Measurements from ENCODE around the gene IGF1R.

Gene IGF1R

DNA sequence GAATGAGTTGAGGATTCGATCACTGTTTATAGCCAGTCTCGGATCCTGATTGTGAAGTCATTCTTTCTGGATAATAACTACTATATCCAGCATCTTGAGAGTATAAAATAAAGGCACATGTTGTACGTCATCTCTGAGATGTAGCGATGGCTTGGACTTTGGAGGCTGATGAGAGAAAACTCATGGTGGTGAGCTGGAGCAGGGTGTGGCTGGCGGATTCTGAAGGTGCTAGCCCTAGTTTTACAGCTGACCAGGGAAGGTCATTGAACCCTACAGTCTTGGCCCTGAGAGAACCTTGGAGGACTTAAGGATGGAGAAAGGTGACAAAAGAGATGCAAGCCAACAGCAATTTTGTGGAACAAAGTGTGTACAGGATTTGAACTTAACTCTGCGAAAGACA is 153.8 kb downstream of the IGF1R start:
- no peak for DNase-seq

DNA sequence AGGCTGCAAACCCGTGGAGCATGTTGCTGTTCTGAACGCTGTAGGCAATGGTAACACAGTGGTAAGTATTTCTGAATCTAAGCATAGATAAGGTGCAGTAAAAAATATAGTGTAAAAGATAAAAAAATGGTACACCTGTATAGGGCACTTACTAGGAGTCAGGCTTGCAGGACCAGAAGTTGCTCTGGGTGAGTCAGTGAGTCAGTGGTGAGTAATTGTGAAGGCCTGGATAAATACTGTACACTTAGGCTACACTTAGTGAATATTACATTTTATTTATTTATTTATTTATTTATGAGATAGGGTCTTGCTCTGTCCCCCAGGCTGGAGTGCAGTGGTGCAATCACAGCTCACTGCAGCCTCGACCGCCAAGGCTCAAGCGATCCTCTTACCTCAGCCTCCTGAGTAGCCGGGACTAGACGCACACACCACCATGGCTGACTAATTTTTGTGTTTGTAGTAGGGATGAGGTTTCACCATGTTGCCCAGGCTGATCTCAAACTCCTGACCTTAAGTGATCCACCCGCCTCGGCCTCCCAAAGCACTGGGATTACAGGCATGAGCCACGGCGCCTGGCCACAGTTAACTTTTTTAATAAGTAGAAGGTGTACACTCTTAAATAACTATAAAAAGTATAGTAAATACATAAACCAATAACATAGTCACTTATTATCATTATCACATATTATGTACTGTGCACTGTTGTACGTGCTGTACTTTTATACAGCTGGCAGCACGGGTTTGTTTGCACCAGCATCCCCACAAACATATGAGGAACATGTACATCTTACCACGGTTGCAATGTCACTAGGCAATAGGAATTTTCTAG is 155.1 kb downstream of the IGF1R start:
- no peak for DNase-seq

DNA sequence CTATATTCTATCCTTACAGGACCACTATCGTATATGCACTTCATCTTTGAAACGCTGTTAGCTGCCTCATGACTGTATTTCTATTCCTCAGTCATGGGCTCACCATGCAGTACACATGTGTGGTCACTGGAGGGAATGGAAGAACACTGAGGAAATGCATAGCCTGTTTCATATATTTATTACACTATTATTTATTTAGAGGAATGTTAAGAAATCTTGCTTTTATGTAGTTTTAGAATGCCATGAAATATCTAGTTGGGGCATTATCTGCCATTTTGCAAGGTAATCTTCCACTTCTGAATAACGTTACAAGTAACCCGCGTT is 155.7 kb downstream of the IGF1R start:
- no peak for DNase-seq

DNA sequence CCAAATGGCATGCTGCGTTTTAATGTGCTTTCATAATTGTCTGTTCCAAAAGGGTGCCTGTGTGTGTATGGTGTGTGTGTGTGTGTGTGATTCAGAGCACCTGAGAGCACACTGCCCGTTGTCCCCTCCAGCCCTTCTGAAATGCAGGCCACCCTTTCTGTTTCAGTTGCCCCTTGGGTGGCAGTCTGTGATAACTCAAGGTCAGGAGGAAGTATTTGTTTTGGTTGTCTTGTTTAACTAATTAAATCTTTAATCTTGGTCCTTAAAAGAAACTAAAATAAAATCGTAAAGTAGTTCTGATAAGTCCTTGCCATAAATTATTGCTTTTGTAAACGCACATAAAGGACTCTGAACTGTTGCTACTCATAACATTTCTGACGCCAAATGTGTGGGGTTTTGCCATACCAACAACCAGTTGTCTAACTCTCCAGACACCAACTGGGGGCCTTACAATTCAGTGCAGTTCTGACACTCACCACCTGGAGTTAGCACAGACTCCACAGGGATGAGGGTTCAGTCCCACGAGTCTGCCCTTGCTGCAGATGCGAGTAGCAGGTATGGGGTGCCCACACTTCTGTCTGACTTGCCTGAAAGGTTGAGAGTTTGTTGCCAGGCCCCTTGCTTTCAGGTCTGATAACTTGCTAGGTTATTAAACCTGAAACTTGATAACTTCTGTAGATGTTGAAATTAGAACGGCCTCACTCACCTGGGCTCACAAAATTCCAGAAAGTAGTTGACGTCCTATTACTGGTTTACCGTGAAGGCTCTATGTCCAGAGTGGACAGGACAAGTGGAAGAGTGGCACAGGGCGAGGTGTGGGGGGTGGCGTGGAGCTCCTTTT is 157.3 kb downstream of the IGF1R start:
- no peak for DNase-seq

DNA sequence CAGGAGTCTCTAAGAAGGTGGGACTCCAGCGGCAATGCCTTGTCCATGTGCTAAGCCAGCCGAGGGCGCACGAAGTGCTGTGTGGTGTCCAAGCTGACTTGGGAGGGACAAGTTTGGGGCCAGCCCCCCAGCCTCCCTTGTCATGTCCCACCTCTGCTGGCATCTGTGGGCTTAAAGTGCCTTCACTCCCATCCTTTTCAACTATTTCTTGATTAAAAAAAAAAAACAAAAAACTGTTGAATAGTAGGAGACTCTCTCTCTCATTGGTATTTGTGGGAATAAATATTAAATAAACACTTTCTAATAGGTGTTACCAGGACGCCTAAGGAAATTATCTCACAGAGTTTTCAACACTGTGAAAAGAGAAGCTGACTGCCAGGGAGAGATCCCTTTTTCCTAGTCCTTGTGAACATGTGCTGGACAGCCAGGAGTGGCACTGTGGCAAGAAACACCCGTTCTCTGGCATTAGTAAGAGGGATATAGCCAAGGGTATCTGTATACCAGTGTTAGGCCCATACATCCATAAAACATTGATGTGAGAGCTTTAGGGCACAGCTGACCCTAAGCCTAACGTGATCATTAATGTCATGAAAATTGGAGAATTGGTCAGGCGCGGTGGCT is 158.0 kb downstream of the IGF1R start:
- DNase-seq, result no peak

DNA sequence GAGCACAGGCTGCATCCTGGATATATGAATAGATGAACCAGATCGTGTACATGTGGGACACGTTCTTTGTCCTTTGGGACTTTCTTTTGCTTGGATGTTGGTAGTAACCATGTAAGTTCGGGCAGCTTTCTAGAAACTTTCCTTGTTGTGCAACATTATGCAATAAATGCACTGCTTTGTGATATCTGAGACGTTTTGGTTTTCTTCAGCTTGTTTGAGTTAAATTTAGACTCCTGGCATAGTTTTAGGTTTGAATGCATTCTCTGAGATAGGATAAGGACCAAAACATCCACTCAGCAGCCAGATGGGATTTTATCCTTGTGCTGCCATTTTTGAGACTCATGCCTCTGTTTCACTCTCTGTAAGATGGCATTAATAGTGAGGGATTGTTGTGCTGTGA is 158.9 kb downstream of the IGF1R start:
- no peak for DNase-seq

DNA sequence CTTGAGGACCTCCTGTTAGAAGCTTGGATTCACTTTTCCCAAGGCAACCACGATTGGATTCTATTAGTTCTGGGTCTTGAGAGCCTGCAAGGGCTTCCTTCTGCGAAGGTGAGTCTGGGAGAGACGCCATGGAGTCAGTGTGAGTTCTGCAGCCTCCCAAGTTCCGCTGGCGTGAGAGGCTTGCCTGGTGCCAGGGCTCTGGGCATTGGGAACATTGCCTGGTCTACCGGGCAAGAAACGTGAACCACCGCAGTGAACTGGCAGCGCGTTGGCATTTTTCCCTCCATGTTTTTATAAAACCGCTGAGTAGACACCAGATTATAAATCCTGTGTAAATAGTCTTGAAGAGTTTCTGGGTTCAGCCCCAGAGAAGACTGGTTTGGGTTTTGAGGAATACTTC is 160.9 kb downstream of the IGF1R start:
- no peak for DNase-seq

DNA sequence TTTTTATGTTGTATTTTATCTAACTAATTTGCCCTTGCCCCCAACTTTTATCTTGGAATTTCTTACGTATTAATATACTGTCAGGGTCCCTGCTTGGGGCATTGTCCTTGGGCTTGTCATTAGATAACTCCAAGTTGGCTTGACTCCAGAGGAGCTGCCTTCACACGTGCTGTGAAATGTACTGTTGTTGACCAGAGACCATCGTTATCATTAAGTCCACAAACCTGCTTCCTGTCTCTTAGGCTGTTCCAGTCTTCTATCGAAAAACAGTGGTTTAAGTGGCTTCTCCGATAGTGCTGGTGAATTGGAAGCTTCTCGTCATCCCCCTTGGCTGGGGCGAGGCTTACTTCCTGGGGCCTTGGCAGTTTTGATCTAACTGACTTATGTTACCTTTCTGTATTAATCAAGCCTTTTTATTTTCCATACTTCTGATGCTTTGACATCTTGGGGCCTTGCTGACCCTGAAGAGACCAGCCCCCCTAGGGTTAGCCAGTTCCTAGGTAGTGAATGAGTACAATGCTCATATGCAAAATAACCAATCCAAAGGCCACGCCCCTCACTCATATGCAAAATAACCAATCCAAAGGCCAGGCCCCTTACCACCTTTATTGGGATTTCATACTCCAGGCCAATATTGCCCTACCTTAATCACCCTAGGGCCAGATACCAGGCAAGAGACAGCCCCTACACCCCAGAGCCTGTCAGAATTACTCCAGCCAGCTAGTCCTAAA is 164.5 kb downstream of the IGF1R start:
- no peak for DNase-seq

DNA sequence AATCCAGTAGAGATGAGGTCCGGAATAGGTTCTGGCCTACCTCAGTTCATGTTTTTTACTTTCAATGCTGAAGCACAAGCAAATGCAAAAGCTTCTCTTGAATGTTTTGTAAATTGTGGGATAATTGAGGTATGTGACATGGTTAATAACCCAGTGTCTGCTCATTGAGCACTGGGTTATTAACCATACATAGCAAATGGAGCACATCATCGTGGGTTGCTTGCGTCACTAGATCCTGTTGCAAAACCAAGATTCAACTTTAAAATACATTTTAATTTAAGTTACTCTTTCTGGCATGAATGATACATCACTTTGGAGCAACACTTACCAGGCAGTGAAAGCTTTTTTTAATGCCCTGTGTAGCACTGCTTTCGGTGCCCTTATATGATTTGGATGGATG is 165.6 kb downstream of the IGF1R start:
- DNase-seq, result no peak

DNA sequence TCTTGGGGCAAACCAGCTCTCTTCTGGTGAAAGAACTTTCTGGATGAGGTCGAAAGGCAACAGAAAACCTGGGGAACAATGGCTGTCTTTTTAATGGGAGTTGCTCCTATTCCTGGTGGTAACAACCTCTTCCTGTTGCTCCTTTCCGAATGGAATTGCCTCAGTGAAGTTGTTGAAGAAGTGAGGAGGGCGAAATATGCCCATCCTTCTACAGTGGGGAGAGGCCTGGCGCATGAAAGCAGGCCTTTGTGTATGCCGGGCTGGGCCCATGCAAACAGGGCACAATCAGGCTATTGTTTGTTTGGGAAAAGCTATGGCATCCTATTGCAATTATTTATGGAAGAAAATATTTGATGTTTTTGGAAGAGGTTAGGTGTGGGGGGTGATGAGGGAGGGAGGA is 166.9 kb downstream of the IGF1R start:
- no peak for DNase-seq

DNA sequence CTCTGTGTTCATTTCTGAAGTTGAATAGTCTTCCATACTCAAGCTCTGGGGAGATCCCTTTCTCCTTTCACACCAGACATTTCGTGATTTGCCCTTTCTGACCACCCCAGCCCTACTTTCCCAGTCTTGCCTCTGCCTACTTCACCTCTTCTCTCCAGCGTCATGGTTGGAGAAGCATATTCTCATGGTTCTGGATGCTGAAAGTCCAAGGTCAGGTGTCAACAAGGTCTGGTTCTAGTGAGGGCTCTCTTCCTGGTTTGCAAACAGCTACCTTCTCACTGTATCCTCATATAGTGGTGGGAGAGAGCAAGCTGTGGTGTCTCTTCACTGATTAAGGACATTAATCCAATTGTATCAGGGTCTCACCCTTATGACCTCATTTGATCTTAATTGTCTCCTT is 169.4 kb downstream of the IGF1R start:
- DNase-seq, result no peak

DNA sequence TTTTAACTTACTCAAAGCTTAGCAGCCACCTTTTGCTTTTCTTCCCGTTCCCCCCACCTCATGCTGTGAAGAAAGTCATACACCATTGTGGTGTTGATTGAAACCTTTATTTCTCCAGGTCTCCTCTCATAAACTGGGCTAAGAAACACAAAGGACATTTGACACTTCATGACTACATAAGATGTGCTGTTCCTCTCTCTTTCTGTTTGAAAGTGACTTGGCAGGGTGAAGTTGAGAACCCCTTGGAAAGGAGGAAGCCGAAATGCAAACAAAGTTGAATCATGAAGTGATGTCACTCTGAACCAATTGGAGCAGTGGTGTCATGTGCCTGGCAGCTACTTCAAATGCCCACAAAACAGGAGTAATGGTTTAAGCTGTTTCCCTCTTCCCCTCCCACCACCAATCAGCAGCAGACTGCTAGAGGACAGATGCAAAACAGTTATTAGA is 174.7 kb downstream of the IGF1R start:
- DNase-seq, result peak; percentile 7

DNA sequence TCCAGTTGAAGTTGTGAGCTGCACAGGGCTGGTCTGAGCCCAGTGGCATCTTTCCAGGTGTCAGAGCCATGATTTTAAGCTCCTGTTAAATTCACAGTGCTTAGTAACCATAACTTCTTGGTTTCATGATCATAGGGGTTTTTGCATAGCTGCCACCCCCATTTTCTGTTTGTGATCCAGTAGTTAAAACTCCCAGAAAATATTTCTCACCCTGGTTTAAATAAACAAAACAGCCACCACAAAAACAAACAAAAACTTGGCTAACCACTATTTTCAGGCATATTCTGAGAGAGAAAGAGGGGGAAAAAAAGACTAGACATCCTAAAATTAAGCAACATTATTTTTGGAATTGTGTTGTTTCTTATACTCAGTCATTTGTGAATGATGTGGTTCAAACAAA is 175.3 kb downstream of the IGF1R start:
- no peak for DNase-seq

DNA sequence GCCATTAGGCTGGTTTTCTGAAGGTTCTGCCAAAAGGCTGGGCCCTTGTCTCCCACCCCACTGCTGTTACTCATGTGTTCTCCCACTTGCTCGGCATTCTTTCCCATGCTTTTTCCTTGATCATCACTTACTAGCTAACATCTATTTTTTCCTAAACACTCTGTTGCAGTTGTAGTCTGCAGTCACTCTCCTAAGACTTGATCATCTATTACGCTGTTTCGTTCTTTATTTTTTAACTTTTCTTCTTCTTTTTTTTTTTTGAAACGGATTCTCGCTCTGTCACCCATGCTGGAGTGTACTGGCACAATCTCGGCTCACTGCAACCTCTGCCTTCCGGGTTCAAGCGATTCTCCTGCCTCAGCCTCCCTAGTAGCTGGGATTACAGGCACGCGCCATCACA is 176.3 kb downstream of the IGF1R start:
- DNase-seq, result no peak

DNA sequence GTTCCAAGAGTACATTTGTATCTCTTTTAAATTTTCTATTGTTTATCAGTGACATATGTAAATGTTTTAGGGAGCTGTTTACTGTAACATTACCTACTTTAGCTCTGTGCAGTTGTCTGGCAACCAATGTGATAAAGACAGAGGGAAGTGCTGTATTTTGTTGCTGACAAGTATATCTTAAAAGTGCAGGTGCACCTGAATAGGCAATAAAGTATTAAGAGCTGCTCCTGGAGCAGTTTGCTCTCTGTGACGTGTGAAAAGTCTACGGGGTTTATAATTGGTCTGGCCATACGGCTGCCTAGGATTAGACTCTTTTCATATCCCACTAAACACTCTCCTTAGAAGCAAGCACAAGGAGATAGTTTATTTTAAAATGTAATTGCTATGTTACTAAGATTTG is 178.3 kb downstream of the IGF1R start:
- DNase-seq, result peak; percentile 73

DNA sequence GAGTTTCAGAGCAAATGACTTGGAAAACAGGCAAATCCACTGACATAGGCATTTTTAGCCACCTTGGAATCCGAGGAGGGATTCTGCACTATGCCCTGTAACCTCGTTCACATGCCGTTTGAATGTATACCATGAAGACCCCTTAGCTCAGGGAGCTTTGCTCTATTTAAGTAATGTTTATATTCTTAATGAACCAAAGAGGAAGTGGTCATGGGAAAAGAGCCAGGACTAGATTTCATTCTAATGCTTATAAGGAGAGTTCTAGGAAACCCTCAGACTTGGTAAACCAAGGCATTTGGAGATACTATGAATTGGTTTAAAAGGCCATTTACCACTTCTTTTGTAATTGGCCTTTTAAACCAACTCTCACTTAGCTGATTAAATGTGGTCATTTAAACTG is 178.9 kb downstream of the IGF1R start:
- peak; percentile 29 for DNase-seq

DNA sequence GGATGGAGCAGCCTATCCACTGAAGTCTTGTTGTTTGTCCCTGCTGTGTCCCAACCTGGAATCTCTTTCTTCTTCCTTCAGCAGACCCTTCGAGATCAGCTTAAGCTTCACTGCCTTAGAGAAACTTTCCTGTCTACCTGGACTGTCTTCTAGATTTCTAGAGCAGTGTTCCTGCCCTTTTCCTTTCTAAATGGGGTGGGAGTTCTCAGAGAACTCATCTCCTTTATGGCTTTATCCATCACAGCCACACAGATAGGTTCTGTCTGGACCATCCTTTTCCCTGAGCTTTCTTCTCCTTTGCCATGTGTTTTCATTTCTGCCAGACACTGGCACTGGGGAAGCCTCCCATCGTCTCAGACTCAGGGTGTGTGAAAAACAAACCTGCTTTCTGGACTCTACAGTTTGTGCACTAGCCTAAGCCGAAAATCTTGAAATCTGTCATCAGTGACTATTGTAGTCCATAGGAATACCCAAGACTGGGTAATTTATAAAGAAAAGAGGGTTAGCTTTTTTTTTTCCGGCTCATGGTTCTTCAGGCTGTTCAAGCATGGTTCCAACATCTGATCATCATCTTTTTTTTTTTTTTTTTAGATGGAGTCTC is 181.8 kb downstream of the IGF1R start:
- DNase-seq, result no peak

DNA sequence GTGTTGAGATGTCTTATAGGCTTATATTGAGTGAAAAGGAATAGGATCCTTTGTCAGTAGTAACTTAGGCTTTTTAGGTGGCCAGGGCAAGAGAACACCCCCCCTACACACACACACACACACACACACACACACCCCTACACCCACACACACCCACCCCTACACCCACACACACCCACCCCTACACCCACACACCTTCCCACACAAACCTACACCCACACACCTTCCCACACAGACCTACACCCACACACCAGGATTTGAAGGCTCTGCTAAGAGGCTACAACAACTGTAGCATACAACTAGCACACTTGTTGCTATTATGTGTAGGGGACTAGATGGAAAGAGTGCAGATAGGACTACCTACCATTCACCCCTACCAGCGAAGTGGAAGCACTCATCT is 186.6 kb downstream of the IGF1R start:
- DNase-seq, result no peak

DNA sequence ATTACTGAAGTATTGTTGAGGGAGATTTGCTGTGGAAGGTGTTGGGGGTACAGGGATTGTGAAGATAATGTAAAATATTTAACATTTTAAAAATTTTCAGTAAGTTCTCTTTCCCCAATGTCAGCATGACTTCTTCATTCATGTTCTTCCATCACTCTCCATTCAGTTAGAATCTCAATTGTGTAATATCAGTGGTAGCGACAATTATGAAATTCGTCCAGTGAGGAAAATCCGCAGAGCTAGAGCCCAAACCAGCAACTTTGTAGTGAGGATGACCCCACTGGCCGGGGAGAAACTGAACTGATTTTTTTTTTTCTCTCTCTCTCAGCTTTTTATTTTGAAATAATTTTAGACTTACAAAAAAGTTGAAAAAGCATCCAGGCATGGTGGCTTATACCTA is 187.5 kb downstream of the IGF1R start:
- DNase-seq, result no peak

DNA sequence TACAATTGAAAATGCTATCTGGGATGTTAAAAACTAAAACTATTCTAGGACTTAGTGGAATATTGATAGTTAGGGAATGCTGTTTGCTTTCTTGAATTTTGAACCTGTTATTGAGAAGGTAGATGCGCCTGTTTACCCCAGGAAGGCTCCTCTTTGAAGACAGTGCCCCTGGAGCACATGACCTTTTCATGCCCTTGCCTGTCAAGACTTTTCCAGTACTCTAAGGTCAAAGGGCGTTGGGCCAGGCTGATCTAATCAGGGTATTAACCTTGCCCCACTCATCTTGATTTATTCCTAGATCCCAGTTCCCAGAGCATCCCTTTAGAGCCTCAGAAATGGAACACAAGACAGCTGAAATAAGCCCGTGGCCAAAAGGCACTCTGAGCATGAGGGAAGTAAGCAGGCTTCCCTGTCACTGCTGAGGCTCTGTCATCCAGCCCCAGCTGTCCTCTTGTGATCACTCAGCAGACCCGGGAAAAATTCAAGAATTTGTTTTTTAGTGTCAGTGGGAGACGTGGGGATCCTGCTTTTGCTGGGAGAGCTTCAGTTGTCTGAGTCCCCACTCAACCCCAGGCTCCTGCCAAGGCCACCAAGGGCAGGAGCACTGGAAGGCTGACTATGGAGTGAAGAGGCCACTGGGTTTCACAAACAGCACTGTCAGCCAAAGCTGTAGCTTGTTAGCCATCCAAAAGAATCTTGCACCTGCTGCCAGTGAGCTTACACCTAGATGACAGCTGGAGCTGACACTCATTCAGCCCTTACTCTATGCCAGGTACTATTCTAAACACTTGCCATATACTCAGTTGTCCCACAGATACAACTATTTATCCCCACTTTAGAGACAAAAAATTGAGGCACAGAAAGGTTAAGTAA is 190.3 kb downstream of the IGF1R start:
- DNase-seq, result peak; percentile 15

DNA sequence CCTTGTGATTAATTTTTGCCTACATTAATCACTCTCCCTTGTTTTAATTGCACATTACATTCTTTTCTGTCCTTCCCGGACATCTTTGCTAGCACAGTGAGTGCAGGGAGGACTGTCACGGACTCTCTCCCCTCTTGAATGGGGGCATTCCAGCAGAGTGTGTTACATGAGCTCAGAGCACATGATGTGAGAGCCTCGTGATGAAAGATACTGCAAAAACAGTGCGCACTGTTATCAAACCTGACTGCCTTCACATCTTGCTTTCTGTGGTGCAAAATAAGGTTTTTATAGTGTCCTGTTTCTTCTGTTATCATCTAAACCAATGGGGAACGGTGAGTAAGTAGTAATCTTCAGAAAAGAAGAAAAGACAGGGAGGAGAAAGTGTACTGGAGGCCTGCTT is 191.7 kb downstream of the IGF1R start:
- DNase-seq, result no peak
